Mucosa of descending colon (tissue), 3 donors: ENCODE results near the gene NFATC3. TPM values are rescaled to one million over a fixed set of nuclear protein-coding genes. Genes with fewer than 3 reads are reported as not detected.
"Not testable (repeated sequence)": the region's sequence is repeated elsewhere in the genome, so short reads cannot be mapped to it uniquely, and the experiment has no call there.

Experiments
- ATAC-seq: fragments of 200-7000 bp; cut with Tn5 transposase; one replicate; pipeline ENCODE4 v1.9.1; 2020; ENCODE audit warnings: mild to moderate bottlenecking, moderate library complexity
- DNase-seq, 3 donors: peaks; one replicate each; pipeline ENCODE4 v3.0.0-alpha.2; 2020
- H3K36me3 ChIP-seq: fragments of 200-600 bp; one replicate; pipeline ENCODE4 v1.8.0; 2021; ENCODE audit warnings: low read depth, mild to moderate bottlenecking
- H3K4me1 ChIP-seq: fragments of 200-600 bp; one replicate; pipeline ENCODE4 v1.8.0; 2021; ENCODE audit warnings: low read depth, mild to moderate bottlenecking
- H3K4me3 ChIP-seq: fragments of 200-600 bp; one replicate; pipeline ENCODE4 v1.8.0; 2021; ENCODE audit warnings: mild to moderate bottlenecking
- H3K9me3 ChIP-seq: fragments of 200-600 bp; one replicate; pipeline ENCODE4 v1.8.0; 2021; ENCODE audit warnings: mild to moderate bottlenecking
- intact Hi-C, 2 donors: fragments of 100-400 bp; cut with DNase I in 1 of 2; cut with micrococcal nuclease in 1 of 2; formaldehyde crosslinking; loops; one replicate each; pipeline versions ENCODE4 v1.11.0 to v1.11.1; 2022; cut with DNase I, micrococcal nuclease
- total RNA-seq, 3 donors: library from RNA; stranded (reverse); fragmentation: NEBNext Ultra II Directional in 2 of 3; extraction: Animal tissue kit (Norgen Biotek cat#: 25700) in 2 of 3; gene quantifications; one replicate each; pipeline versions ENCODE4 v1.2.1 to v1.2.4, GENCODE V29; 2021 to 2023
- TF ChIP-seq, protein P1 (sequence below): fragments of 200-600 bp; IDR thresholded peaks from one replicate; pipeline ENCODE4 v1.8.0; 2022; ENCODE audit warnings: antibody characterized with exemption, mild to moderate bottlenecking
- donor health status: DM: no; HTN: no; CAD: no; lungs with moderate emphysema.
- donor health status: DM: no; HTN: no; CAD: no.
- donor health status: DM: no; HTN: yes; CAD: no.

The NFATC3 gene
- total RNA-seq, 3 donors from 2014 or later = 24.2 to 44.0 (median 25.5) TPM

DNA sequence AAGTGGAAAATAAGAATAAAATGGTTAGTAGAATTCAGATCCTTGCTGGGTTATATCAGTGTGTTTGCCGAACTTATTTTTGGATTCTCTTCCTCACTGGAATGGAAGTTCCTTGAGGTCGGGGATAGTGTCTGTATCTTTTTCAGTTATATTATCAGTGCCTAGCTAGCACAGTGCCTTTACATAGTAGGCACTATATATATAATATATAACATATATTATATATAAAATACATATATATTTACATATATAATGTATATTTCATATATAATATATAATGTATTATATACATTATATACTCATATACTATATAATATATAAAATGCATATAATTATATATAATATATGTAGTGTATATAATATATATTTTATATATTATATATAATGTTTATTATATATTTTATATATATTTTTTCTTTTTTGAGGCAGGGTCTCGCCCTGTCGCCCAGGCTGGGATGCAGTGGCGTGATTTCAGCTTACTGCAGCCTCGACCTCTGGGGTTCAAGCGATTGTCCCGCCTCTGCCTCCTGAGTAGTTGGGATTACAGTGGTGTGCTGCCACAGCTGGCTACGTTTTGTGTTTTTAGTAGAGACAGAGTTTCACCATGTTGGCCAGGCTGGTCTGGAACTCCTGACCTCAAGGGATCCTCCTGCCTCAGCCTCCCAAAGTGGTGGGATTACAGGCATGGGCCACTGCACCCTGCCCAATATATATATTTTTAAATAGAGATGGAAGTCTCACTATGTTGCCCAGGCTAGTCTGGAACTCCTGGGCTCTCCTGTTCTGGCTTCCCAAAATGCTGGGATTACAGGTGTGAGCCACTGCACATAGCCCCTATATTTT, 3.2 kb downstream of the NFATC3 start:
- ATAC-seq = no peak
- no peaks in the 10 kb centered on the region for H3K9me3 ChIP-seq
- no peak for DNase-seq
- H3K4me1 ChIP-seq = peaks cover 39% of the 10 kb centered on the region
- intact Hi-C loops = no loop called here
- H3K4me3 ChIP-seq = no peak overlapping the region
- no peaks in the 10 kb centered on the region for H3K36me3 ChIP-seq
- TF ChIP-seq, protein P1, sequence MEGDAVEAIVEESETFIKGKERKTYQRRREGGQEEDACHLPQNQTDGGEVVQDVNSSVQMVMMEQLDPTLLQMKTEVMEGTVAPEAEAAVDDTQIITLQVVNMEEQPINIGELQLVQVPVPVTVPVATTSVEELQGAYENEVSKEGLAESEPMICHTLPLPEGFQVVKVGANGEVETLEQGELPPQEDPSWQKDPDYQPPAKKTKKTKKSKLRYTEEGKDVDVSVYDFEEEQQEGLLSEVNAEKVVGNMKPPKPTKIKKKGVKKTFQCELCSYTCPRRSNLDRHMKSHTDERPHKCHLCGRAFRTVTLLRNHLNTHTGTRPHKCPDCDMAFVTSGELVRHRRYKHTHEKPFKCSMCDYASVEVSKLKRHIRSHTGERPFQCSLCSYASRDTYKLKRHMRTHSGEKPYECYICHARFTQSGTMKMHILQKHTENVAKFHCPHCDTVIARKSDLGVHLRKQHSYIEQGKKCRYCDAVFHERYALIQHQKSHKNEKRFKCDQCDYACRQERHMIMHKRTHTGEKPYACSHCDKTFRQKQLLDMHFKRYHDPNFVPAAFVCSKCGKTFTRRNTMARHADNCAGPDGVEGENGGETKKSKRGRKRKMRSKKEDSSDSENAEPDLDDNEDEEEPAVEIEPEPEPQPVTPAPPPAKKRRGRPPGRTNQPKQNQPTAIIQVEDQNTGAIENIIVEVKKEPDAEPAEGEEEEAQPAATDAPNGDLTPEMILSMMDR = no peak

DNA sequence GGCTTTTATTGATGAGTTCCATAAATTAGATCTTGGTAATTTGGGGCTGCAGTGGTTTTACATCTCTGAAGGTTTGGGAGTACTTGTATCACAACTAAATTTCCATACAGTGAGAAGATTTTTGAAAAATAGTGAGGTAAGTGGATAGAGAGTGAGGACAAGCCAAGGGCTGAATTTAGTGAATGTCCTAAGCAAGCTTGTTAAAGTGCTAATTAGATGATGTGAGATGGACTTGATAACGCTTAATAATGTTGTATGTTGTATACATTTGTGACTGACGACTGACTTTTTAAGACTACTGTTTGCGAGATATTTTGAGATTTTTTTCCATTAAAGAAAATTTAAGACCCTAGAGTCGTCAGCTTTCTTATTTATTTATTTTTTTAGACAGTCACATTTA, 3.9 kb downstream of the NFATC3 start:
- no peak for ATAC-seq
- intact Hi-C loops = no loop called here
- no peak for DNase-seq
- TF ChIP-seq, protein P1 = no peak
- Histone ChIP-seq H3K4me1 (peaks cover 32% of the 10 kb centered on the region), H3K36me3 (no peaks in the 10 kb centered on the region), H3K4me3 (no peak overlapping the region), H3K9me3 (no peaks in the 10 kb centered on the region)

DNA sequence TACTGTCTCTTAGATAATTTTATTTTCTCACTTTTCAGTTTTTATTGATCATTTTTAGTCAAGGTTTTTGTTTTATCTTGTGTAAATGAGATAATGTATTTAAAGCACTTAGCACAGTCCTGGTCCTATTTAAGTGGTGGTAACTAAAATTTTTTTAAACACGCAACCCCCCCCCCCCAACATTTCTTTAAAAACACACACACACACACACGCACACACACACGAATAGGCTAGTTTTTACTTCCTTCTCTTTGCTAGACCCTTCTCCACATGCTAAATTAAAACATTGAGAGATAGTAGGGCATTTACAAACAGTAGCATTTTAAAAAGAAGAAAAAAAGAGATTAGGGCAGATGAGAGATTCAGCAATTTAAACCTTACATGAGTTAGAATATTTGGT, 5.0 kb downstream of the NFATC3 start:
- Histone ChIP-seq H3K36me3 (no peaks in the 10 kb centered on the region), H3K4me3 (no peak overlapping the region), H3K9me3 (no peaks in the 10 kb centered on the region), H3K4me1 (peaks cover 29% of the 10 kb centered on the region)
- ATAC-seq = no peak
- TF ChIP-seq, protein P1 = no peak
- intact Hi-C loops = no loop called here
- DNase-seq = no peak

DNA sequence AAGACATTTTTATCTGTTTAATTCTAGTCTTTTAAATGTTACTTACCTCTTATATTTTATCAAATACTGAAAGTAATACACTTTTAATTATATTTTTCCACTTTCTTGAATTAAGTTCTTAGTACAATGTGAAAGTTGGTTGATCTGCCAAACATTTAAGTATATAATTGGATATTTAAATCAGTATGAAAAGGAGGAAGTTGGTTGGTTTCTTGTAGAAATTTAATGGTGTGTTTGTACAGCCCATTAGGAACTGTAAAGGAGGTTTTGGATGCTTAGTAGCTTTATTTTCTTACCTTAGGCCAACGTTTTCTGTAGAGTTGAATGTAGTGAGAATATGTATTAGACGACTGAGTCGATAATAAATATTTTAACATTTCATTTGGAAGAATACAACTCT, 5.4 kb downstream of the NFATC3 start:
- H3K4me3 ChIP-seq = no peak overlapping the region
- intact Hi-C loops = no loop called here
- no peaks in the 10 kb centered on the region for H3K9me3 ChIP-seq
- TF ChIP-seq, protein P1 = no peak
- DNase-seq = no peak
- peaks cover 29% of the 10 kb centered on the region for H3K4me1 ChIP-seq
- no peaks in the 10 kb centered on the region for H3K36me3 ChIP-seq
- ATAC-seq = no peak

DNA sequence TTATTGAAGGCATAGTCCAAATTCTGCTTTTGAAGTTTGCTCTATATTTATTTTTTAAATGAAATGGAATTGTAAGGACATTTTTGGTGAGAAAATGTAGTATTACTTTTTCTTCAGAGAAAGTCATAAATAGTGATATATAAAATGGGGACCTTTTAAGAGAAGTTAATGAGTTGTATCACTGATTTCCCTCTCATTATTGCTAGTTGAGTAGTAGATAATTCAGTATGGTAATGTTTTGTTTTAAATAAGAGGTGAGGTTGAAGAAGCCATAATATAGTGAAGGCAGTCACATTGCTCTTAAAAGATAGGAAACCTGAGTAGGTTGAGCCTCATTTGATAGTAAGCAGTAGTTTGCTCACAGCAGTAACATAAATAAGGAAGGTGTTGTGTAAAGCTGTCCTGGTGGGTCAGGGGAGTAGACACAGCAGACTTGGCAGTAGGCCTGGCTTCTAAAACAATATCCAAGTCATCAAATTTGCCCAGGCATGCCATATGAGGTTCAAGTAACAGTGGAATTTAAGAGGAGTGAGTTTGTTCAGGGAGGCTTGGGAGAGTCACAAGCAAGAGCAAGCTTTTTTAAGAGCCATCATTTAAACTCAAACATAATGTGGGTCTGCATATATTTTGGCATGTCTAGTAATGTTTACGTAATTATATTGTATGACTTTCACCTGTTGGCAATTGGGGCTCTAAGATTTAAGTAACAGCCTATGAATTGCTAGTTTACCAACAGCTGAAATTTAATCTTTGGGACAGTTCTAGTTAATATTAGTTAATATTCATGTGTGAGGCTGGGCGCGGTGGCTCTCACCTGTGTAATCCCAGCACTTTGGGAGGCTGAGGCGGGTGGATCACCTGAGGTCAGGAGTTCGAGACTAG, 6.5 kb downstream of the NFATC3 start:
- intact Hi-C loops = no loop called here
- peaks cover 29% of the 10 kb centered on the region for H3K4me1 ChIP-seq
- ATAC-seq = peak; percentile 44
- H3K9me3 ChIP-seq = no peaks in the 10 kb centered on the region
- TF ChIP-seq, protein P1 = no peak
- H3K36me3 ChIP-seq = no peaks in the 10 kb centered on the region
- H3K4me3 ChIP-seq = no peak overlapping the region
- no peak for DNase-seq

DNA sequence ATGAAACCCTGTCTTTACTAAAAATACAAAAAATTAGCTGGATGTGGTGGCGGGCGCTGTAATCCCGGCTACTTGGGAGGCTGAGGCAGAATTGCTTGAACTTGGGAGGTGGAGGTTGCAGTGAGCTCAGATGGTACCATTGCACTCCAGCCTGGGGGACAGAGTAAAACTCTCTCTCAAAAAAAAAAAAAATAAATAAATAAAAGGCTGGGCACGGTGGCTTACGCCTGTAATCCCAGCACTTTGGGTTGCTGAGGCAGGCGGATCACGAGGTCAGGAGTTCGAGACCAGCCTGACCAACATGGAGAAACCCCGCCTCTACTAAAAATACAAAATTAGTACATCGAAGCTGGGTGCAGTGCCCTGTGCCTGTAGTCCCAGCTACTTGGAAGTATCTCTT, 7.1 kb downstream of the NFATC3 start:
- DNase-seq, H3K36me3 ChIP-seq, H3K9me3 ChIP-seq, intact Hi-C loops, ATAC-seq, H3K4me3 ChIP-seq: not testable (repeated sequence)
- H3K4me1 ChIP-seq = peaks cover 23% of the 10 kb centered on the region
